H1 (cell line): ENCODE results near the gene HIC1. TPM values are rescaled to one million over a fixed set of nuclear protein-coding genes. Genes with fewer than 3 reads are reported as not detected.

Experiments
- ASH2L ChIP-seq: fragments of 200-600, 300-600 bp; sonication (generic); IDR thresholded peaks from one replicate; pipeline ENCODE4 v1.7.1; 2017; ENCODE audit warnings: low read length
- ATF3 ChIP-seq: IDR thresholded peaks from 2 replicates; pipeline ENCODE4 v1.6.1; 2011; ENCODE audit warnings: low read depth, mild to moderate bottlenecking, low read length; ENCODE audit not compliant: insufficient read depth
- EGR1 ChIP-seq: IDR thresholded peaks from 2 replicates; pipeline ENCODE4 v1.6.1; 2011; ENCODE audit warnings: low read depth, low read length, borderline replicate concordance
- KDM1A ChIP-seq: fragments of 200-600, 300-600 bp; sonication (generic); IDR thresholded peaks from 2 replicates; pipeline ENCODE4 v1.7.1; 2016; ENCODE audit warnings: mild to moderate bottlenecking, low read length, borderline replicate concordance
- MAFK ChIP-seq: IDR thresholded peaks from 2 replicates; pipeline ENCODE4 v1.6.1; 2012; ENCODE audit warnings: low read depth, mild to moderate bottlenecking, improper control_type of control experiment, low read length
- SP1 ChIP-seq: IDR thresholded peaks from 2 replicates; pipeline ENCODE4 v1.6.1; 2011; ENCODE audit warnings: low read depth, low read length
- polyA plus RNA-seq, 7 experiments: library from polyadenylated mRNA; depleted of rRNA in 3 of 7; stranded (reverse) in 5 of 7; unstranded in 2 of 7; fragments of >200 nt in 5 of 7; fragments of 200-250 nt in 2 of 7; gene quantifications; 1 replicate in 5 of 7; 2 replicates in 1 of 7; 4 replicates in 1 of 7; pipeline versions ENCODE4 v1.2.1 to v1.2.3, GENCODE V29; 2011 to 2013; ENCODE audit warnings: missing spikeins in 2 of 7, mixed read lengths in 2 of 7
- total RNA-seq: library from RNA; stranded (reverse); fragmentation: NEBNext Ultra II Directional; extraction: Animal tissue kit (Norgen Biotek cat#: 25700); gene quantifications from 2 replicates; pipeline ENCODE4 v1.2.1, GENCODE V29; 2021
- TF ChIP-seq, protein P1 (sequence below): IDR thresholded peaks from 2 replicates; pipeline ENCODE4 v1.6.1; 2012; ENCODE audit warnings: low read length, inconsistent platforms

The HIC1 gene
- total and polyA plus RNA-seq, 2 of the 8 experiments (the other 6 are each of a cell fraction or from before 2014, with no cell fraction given): 0.06 to 0.09 TPM

- TF ChIP-seq, protein P1, sequence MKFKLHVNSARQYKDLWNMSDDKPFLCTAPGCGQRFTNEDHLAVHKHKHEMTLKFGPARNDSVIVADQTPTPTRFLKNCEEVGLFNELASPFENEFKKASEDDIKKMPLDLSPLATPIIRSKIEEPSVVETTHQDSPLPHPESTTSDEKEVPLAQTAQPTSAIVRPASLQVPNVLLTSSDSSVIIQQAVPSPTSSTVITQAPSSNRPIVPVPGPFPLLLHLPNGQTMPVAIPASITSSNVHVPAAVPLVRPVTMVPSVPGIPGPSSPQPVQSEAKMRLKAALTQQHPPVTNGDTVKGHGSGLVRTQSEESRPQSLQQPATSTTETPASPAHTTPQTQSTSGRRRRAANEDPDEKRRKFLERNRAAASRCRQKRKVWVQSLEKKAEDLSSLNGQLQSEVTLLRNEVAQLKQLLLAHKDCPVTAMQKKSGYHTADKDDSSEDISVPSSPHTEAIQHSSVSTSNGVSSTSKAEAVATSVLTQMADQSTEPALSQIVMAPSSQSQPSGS: no peak
- TF ChIP-seq ASH2L (no peak), KDM1A (no peak), ATF3 (no peak), SP1 (no peak), MAFK (no peak), EGR1 (no peak)
Observed at GRCh38 chr17:2025622-2026309, 29.1 kb upstream of the HIC1 start (continued).
